GM19452 (cell line): ENCODE data around the gene RIN3.

ENCODE experiments used
- ATAC-seq: cut with Tn5 transposase; IDR thresholded peaks from one replicate; pipeline ENCODE4 v1.9.1; 2021; ENCODE audit not compliant: unreplicated experiment

Gene RIN3

DNA sequence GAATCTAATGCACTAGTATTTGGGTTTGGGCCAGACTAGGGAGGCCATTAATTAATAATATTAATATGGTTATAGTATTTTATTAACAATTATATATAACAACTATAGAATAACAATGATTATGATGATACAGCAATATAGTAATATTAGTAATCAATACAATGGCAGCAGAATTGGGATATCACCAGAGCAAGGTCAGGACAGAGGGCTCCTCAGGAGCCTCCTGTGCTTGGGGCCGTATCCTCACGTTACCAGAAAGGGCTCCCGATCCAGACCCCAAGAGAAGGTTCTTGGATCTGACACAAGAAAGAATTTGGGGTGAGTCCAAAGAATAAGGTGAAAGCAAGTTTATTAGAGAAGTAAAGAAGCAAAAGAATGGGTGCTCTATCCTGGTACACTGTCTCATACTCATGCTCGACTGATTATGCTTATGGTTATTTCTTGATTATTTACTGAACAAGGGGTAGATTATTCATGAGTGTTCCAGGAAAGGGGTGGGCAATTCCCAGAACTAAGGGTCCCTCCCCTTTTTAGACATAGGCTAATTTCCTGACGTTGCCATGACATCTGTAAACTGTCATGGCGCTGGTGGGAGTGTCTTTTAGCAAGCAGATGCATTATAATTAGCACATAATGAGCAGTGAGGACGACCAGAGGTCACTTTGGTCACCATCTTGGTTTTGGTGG lies 61.6 kb downstream of the RIN3 start:
- ATAC-seq, result no peak

DNA sequence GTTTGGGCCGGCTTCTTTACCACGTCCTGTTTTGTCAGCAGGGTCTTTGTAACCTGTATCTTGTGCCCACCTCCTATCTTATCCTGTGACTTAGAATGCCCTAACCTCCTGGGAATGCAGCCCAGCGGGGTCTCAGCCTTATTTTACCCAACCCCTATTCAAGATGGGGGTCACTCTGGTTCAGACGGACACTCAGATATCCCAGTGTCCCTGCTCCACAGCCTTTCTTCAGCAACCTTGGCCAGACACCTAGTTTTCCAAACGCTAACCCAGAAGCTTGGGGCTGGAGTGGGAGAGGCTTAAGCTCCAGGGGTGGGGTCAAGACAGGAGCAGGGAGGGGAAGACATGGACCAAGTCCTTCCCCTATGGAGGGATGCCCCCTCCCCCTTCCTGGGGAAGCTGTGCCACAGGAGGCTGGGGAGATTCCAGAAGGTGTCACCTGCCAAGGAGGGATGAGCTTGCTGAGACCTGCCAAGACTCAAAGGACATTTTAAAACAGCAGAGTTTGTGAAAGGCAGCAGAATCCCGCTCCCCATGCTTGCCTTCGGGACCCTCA lies 62.2 kb downstream of the RIN3 start:
- no peak for ATAC-seq

DNA sequence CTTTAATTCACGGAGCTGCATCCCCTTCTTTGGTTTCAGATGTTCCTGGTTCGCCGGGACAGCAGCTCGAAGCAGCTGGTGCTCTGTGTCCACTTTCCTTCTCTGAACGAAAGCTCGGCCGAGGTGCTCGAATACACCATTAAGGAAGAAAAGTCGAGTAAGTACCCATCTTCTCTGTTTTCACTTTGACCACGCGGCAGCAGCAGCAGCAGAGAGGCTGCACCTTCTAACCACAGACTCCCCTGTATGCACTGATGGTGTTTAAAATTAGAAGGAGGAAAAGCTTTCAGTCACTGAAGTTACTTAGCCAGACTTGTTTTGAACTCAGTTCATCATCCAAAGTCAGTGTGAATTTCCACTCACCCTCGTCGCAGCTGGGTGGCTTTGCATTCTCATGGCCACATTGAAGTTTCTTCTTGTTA lies 63.8 kb downstream of the RIN3 start:
- peak; percentile 75 for ATAC-seq

DNA sequence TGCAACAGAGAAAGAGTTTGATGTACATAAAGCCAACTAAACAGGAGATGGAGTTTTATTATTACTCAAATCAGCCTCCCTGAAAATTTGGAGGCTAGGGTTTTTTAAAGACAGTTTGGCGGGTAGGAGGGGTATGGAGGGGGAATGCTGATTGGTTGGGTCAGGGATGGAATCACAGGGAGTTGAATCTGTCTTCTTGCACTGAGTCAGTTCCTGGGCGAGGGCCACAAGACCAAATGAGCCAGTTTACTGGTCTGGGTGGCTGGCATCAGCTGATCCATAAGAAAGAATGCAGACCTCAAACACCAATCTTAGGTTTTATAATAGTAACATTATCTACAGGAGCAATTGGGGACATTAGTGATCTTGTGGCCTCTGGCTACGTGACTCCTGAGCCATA lies 64.9 kb downstream of the RIN3 start:
- no peak for ATAC-seq

DNA sequence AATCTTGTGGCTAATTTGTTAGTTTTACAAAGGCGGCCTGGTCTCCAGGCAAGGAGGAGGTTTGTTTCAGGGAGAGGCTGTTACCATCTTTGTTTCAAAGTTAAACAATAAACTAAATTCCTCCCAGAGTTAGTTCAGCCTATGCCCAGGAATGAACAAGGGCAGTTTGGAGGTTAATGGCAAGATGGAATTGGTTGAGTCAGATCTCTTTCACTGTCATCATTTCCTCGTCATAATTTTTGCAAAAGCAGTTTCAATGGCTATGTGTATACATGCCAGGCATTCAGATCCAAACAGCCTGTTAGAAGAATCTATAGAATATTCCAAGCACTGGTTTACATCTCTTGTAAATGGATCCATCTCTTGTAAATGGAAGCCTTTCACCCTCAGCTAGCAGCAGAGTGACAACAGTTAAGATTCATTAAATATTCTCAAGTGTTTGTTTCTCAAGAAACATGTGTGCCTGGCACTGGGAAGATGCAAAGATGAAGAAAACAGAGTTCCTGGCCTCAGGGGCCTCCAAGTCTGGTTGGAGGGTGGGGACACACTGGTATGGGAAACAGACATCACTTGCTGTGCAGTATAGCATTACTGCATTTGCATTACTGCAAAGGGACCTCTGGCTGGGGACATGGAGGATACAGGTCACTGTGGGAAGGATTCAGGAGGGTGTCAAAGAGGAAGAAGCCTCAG lies 65.8 kb downstream of the RIN3 start:
- no peak for ATAC-seq

DNA sequence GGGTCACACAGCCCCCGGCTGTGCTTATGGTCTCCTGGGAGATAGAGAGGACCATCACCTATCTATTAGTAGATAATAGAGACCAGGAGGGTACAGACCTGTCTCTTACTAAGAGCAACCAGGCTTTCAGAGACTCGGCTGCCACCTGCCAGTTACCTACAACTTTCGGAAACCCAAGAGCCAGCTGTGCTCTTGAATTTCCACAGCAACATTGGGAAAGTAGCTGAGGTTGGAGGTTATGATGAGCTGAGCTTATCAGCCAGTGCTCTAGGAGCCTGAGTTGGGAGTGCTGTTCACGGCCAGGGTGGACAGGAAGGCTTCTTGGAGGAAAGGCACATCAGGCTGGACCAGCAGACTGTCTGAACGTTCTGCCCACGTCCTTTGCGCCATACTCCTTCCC lies 67.6 kb downstream of the RIN3 start:
- ATAC-seq, result no peak

DNA sequence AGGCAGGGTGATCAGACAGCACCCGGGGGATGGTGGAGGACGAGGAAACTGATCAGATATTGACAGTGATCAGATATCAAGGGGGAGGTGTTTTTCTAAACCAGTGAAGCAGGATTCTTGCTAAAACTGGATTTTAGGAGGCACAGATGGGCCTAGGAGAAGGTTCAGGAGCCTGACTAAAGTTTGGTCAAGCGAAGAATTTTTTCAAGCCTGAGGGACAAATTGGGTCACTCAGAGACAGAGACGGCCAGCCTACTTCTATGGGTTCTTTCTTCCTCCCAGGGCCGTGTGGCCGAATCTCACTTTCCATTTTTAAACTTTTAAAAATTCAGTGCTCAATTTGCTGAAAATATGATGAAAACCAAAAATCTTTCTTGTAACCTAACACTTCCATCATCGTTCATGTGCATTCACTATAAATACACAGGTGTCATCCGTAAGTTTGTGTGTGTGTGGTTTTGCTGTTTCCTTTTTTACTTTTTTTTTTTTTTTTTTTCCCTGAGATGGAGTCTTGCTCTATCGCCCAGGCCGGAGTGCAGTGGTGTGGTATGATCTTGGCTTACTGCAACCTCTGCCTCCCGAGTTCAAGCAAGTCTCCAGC lies 68.5 kb downstream of the RIN3 start:
- no peak for ATAC-seq

DNA sequence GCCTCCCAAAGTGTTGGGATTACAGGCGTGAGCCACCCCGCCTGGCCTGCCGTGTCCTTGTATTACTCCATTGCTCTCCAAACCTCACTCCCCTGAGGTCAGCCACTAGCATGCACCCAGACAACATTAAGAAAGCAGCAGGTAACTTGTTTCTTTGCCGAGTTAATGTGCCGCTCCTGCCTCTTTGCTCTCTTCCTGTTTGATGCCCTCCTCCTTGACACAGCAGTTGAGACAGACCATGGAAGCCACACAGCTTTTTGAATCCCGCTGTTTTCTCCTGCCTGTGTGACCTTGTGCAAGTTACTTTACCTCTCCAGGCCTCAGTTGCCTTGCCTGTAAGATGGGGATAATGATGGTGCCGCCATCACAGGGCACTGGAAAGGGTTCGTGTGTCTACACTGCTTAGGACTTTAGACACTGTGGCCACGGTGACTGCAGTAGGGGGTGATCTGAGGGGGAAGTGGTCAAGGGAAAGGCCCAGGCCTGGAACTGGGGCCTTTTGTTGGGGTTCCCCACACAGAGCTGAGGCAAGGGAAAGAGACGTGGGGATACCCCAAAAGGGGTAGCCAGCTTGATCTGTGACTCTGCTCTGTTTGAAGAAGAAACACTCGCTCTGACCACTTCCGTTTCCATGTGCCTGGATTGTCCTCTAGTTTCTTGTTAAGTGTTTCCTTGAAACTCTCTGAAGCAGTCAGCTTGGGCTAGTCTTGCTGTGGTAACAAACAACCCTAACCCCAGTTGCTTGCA lies 69.3 kb downstream of the RIN3 start:
- peak; percentile 44 for ATAC-seq

DNA sequence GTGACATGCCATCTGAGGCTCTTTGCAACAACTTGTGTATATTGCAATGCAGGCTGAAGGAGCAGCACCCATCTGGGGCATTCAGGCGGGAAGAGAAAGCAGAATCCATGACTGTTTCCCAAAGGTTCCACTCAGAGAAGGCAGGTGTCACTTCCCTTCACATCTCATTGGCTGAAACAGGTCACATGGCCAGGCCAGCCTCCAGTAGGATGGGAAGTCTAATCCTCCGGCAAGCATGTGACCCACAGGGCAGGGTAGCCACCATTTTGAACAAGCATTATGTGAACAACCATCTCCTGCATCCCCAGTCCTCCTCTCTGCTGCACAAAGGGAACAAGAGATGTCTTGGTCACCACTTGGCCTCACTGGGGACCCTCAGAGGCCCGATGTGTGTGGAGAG lies 70.6 kb downstream of the RIN3 start:
- no peak for ATAC-seq

DNA sequence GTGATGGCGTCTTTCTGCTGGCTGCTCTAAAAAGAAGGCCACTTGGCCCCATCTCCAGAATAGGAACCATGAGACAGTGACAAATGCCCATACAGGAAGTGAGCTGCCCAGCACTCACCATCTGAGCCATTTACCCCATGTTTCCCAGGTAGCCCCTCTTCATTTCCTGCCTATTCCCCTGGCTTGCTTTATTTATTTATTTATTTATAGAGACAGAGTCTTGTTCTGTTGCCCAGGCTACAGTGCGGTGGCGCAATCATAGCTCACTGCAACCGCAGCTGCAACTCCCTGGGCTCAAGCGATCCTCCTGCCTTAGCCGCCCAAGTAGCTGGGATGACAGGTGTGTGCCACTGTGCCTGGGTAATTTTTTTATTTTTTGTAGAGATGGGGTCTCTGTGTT lies 71.2 kb downstream of the RIN3 start:
- no peak for ATAC-seq

DNA sequence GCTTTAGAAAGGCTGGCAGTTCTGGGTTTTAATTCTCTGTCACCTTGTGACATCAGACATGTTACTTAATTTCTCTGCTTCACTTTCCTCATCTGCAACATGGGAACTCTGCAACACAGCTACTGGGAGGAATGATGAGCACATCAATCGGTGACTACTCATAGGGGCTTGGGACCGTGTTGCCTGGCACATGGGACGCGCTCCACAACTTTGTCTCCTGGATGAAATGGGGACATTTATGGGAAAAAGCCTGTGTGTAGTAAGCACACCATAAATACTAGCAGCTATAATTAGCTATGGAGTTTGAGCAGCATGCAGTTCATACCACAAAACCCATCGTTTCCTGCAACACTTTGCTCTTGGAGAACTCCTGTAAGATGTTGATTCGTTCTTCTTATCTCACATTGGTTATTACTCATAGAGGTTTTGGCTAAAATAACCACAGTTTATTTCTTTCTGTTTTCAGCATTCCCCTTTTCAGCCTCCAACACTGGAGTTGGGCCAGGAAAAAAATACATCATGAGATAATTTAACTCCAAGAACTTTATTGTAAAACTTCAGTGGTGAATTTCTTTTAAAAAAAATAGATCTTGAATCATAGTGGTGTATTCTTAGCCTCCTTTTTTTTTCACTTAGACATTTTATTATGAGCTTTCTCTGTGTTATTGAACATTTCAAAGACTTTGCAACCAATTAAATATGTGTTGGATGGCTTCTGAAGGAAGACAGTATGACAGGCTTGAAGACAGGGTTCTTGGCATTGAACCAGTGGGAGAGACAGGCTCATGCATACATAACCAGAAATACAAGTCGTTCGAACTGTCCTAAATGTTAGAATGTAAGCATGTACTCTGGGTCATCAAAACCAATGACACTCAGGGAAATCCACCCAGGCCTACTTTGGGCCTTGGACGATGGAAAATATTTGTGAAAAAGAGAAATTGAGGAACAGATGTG lies 72.7 kb downstream of the RIN3 start:
- ATAC-seq, result peak; percentile 30

DNA sequence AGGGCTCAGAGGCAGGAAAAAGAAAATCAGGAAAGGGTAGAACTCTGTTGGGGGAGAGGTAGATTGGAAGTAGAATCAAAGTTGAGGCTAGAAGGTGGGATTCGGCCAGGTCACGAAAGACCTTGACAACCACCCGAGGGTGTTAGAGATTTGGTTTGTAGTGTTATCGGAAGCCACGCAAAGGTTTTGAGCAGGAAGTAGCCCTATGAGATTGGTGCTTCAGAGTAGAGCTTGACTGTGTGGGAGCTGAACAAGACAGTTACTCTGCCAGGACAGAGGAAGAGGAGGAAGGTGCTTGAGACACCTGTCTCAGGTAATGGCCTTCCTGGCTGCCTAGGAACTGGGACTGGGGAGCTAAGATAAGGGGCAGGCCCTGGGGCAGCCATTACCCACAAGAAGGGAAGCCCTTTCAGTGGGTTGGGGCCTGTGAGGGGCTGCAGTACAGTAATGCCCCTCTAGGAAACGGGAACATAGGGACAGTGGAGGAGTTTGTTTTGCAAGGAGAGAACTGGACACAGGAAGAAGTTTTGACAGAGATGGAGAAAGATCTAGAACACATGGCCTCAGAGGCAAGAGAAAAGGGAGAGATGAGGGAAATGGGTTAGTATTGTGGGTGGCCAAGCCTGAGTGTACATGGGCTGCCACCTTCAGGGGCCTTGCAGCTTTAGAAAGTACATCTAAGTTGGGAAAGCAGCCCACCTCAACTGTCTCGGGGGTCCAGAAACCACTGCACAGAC lies 73.5 kb downstream of the RIN3 start:
- no peak for ATAC-seq

DNA sequence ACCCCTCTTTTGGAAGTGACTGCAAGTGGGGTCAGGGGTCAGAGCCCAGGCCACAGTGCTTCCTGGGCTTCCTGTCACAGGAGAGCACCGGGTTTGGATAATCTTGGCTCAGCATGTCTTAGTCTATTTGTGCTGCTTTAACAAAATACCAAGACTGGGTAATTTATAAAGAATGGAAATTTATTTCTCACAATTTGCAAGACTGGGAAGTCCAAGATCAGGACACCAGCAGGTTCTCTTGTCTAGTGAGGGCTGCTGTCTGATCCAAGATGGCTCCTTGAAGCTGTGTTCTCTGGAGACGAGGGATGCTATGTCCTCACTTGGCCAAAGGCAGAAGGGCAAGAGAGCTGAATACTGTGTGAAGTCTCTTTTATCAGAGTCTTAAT lies 74.1 kb downstream of the RIN3 start:
- no peak for ATAC-seq

DNA sequence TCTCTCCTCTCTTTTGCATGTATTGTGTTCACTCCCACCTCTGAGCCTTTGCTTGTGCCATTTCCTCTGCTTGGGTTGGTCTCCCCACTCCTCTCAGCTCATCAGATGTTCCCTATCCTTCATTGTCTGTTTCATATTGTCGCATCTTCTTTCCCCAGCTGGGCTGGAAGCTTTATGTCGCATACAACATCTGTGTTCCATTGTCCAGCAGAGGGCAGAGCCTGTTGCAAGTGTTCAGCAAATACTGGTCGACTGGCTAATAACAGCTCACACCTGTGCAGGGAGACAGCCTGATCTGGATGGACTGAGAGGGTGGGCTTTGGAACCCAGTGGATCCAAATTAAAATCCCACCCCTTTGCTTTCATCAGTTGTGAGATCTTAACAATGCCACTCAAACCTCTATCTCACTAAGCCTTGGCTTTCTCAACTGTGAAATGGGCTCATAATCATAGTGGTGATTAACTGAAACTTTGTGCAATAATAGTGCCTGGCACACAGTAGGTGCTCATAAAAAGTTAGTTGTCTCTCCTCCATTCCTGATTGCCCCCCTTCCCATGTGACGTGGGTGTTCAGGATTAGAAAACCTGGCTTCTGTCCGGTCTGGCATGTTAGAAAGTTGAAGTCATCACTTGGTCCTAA lies 75.8 kb downstream of the RIN3 start:
- ATAC-seq, result no peak

DNA sequence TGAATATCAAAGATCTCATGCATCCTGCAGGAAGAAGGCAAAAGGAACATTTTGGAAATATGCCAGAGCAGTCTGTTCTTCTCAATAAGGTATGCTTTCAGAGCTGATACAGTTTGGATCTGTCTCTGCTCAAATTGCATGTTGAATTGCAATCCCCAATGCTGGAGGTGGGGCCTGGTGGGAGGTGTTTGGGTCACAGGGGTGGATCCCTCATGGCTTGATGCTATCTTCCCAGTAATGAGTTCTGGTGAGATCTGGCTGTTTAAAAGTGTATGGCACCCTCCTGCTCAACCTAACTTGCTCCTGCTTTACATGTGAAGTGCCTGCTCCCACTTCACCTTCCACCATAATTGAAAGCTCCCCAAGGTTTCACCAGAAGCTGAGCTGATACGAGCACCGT lies 76.6 kb downstream of the RIN3 start:
- ATAC-seq, result no peak

DNA sequence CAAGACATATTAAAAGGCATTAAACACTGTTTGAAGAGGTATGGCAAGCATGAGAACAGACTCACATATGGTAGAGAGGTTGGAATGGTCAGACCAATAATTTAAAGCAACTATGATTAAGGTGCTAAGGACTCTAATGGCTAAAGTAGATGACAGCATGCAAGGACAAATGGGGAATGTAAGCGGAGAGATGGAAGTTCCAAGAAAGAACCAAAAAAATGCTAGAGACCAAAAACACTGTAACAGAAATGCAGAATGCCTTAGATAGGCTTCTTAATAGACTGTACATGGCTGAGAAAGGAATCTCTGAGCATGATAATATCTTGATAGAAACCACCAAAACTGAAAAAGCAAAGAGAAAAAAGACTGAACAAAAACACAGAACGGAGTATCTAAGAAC lies 77.4 kb downstream of the RIN3 start:
- ATAC-seq, result no peak

DNA sequence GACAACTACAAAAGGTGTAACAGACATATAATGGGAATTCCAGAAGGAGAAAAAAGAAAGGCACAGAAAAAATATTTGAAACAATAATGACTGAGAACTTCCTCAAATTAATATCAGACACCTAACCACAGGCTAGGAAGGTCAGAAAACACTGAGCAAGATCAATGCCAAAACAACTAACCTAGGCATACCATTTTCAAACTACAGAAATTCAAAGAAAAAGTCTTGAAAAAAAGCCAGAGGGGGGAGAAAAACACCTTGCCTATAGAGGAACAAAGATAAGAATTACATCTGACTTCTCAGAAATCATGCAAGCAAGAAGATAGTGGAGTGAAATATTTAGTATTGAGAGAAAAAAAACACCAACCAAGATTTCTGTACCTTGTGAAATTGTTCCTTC lies 77.8 kb downstream of the RIN3 start:
- ATAC-seq, result no peak

DNA sequence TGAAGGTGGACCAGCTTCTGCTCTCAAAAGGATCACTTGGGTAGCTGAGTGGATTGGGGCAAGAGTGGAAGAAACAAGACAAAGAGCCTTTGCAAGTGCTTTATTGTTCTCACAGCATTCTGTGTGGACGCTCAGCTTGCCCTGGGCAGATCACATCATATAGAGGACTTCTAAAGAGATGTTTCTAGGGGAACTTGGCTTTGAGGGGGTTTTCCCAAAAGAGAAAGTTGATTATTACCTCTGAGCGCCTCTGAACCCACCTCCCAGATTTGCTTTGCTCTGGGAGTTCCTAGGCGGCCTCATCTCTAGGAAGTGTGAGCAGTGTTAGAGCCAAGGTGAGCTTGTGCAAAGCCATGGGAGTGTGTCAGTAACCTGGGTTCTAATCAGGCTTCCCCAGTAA lies 81.7 kb downstream of the RIN3 start:
- no peak for ATAC-seq

DNA sequence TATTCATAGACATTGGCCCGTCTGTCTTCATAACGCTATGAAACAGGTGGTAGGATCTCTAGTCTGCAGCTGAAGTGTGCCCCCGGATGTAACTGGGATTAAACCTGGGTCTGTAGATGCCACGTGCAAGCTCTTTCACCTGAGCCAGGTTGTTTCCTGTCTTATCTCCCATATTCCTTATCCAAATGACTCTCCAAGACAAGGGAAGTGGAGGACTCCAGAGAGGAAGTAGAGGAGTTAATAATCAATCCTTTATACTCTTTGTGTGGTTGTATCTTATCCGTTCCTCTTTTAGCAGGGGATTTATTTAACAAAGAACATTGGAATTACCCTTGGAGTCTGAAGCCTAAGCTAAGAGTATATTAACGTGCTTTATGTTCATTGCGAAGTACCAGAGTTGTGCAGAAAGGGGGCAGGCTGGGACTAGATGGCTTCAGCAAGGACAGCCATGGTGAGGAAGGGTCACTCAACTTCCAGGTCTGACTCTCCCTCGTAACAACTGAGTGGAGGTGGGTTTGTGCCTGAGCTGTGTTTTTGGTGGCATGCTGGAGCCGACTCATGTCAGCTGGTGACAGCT lies 82.8 kb downstream of the RIN3 start:
- ATAC-seq, result no peak
